Dermis microvascular lymphatic vessel endothelial cell (primary cell): ENCODE measurements around the gene NCOA1. TPM values are rescaled to one million over a fixed set of nuclear protein-coding genes. Genes with fewer than 3 reads are reported as not detected.

ENCODE experiments used
- DNase-seq, 2 donors: peaks; one replicate each; pipeline versions ENCODE4 v3.0.0 to v3.0.0-alpha.2; 2010; ENCODE audit warnings: low read depth in 2 of 2
- total RNA-seq: library from RNA; depleted of rRNA; stranded (reverse); fragments of >200 nt; gene quantifications from 2 replicates; pipeline ENCODE4 v1.2.1, GENCODE V29; 2014

The NCOA1 gene
- total RNA-seq, 1 donor from 2014 or later = 5.9 TPM

- DNase-seq = no peak
These were observed 192.4 kb downstream of the NCOA1 start for GRCh38 chr2:24683408-24683807.

GRCh38 chr2:24690524-24690923, 199.5 kb downstream of the NCOA1 start:
- no peak for DNase-seq

GRCh38 chr2:24691806-24692205, 200.8 kb downstream of the NCOA1 start:
- no peak for DNase-seq

GRCh38 chr2:24697792-24698191, 206.7 kb downstream of the NCOA1 start:
- no peak for DNase-seq

GRCh38 chr2:24702800-24703199, 211.7 kb downstream of the NCOA1 start:
- peak; percentile 45 to 89 for DNase-seq

- DNase-seq = no peak
These were observed 213.6 kb downstream of the NCOA1 start for GRCh38 chr2:24704692-24705091.

- no peak for DNase-seq
These were observed 216.1 kb downstream of the NCOA1 start for GRCh38 chr2:24707143-24707542.

- peak in 1 of 2 donors; percentile 19 for DNase-seq
These were observed 217.6 kb downstream of the NCOA1 start for GRCh38 chr2:24708537-24709152.

GRCh38 chr2:24710806-24711205, 219.8 kb downstream of the NCOA1 start:
- no peak for DNase-seq

- DNase-seq = no peak
These were observed 220.8 kb downstream of the NCOA1 start for GRCh38 chr2:24711865-24712264.

GRCh38 chr2:24712296-24712695, 221.2 kb downstream of the NCOA1 start:
- no peak for DNase-seq

GRCh38 chr2:24717263-24717951, 226.4 kb downstream of the NCOA1 start:
- DNase-seq = no peak

- no peak for DNase-seq
These were observed 229.3 kb downstream of the NCOA1 start for GRCh38 chr2:24720310-24720709.

GRCh38 chr2:24721470-24721869, 230.4 kb downstream of the NCOA1 start:
- peak; percentile 72 to 91 for DNase-seq

GRCh38 chr2:24722141-24722790, 231.2 kb downstream of the NCOA1 start:
- no peak for DNase-seq

- no peak for DNase-seq
These were observed 232.1 kb downstream of the NCOA1 start for GRCh38 chr2:24723191-24723590.

GRCh38 chr2:24723665-24724064, 232.6 kb downstream of the NCOA1 start:
- DNase-seq = no peak

GRCh38 chr2:24724111-24724775, 233.2 kb downstream of the NCOA1 start:
- no peak for DNase-seq

- DNase-seq = no peak
These were observed 234.9 kb downstream of the NCOA1 start for GRCh38 chr2:24725956-24726355.

- peak in 1 of 2 donors; percentile 18 for DNase-seq
These were observed 239.4 kb downstream of the NCOA1 start for GRCh38 chr2:24730481-24730880.

- no peak for DNase-seq
These were observed 240.0 kb downstream of the NCOA1 start for GRCh38 chr2:24731040-24731439.

- DNase-seq = no peak
These were observed 240.9 kb downstream of the NCOA1 start for GRCh38 chr2:24731923-24732322.
